GM12878 (cell line): ENCODE measurements around the gene ETV2. TPM values are rescaled to one million over a fixed set of nuclear protein-coding genes. Genes with fewer than 3 reads are reported as not detected.

ENCODE experiments used
- ATAC-seq: fragments of 200-7000 bp; cut with Tn5 transposase; 3 replicates; pipeline ENCODE4 v1.9.1; 2020; ENCODE audit warnings: mild to moderate bottlenecking, moderate library complexity
- BruUV-seq: library from RNA; stranded (reverse); fragments of 400-500 nt; replicated peaks from 2 replicates; lab custom pipeline; 2021; lab: Mats Ljungman, UMichigan
- CTCF ChIA-PET: fragments of 300-600 bp; sonication (Branson Sonifier 250); formaldehyde crosslinking; extraction: SDS; loops from one replicate; lab custom pipeline; 2021; ENCODE audit warnings: inconsistent platforms; lab: Yijun Ruan, JAX
- POLR2A ChIA-PET: fragments of 350-600 bp; formaldehyde crosslinking; extraction: SDS; loops from one replicate; lab custom pipeline; 2021; ENCODE audit warnings: inconsistent platforms; lab: Charles Lee
- RAD21 ChIA-PET: fragments of 300-600 bp; sonication (Branson Sonifier 250); formaldehyde crosslinking; loops from one replicate; lab custom pipeline; 2023; ENCODE audit warnings: antibody characterized with exemption; ENCODE audit not compliant: unreplicated experiment; lab: Charles Lee
- SMC1A ChIA-PET: fragments of 300-600 bp; sonication (Branson Sonifier 250); formaldehyde crosslinking; loops from one replicate; lab custom pipeline; 2023; ENCODE audit not compliant: unreplicated experiment, uncharacterized antibody; lab: Charles Lee
- DNase-seq: peaks from one replicate; pipeline ENCODE4 v3.0.0-alpha.2; 2011; ENCODE audit warnings: low read depth, low spot score
- FAIRE-seq: peaks from 3 replicates; lab custom pipeline; 2011; peaks lifted over from hg19 to GRCh38; lab: Jason Lieb, UNC
- H2AFZ ChIP-seq: 2 replicates; pipeline ENCODE4 v1.6.0; 2011; ENCODE audit warnings: low read depth, low read length, control low read depth; ENCODE audit not compliant: control insufficient read depth
- H3K27ac ChIP-seq: 2 replicates; pipeline ENCODE4 v1.5.1; 2011; ENCODE audit warnings: control low read depth; ENCODE audit not compliant: control insufficient read depth, insufficient read depth
- H3K27me3 ChIP-seq, 2 experiments: replicated peaks in 1 of 2; 2 replicates each; pipeline versions ENCODE4 v1.6.0 to v1.6.1; 2011; ENCODE audit warnings: low read length in 1 of 2; ENCODE audit not compliant: control insufficient read depth in 2 of 2, insufficient read depth in 2 of 2
- H3K36me3 ChIP-seq, 2 experiments: 2 replicates each; pipeline ENCODE4 v1.5.1; 2011; ENCODE audit warnings: low read length in 1 of 2; ENCODE audit not compliant: control insufficient read depth in 2 of 2, insufficient read depth in 2 of 2
- H3K4me1 ChIP-seq: 2 replicates; pipeline ENCODE4 v1.6.1; 2011; ENCODE audit warnings: mild to moderate bottlenecking, low read length, moderate library complexity, mixed read lengths; ENCODE audit not compliant: control insufficient read depth, insufficient read depth
- H3K4me2 ChIP-seq: 2 replicates; pipeline ENCODE4 v1.6.0; 2011; ENCODE audit warnings: control low read depth; ENCODE audit not compliant: control insufficient read depth, insufficient read depth
- H3K4me3 ChIP-seq: fragments of 200-600 bp; sonication (generic); 2 replicates; pipeline ENCODE4 v1.5.1; 2016
- H3K79me2 ChIP-seq: 2 replicates; pipeline ENCODE4 v1.6.0; 2011; ENCODE audit warnings: low read length; ENCODE audit not compliant: control insufficient read depth, insufficient read depth
- H3K9ac ChIP-seq: 2 replicates; pipeline ENCODE4 v1.8.0; 2011; ENCODE audit warnings: low read length, control low read depth, mixed read lengths; ENCODE audit not compliant: control insufficient read depth, insufficient read depth
- H3K9me3 ChIP-seq: replicated peaks from 3 replicates; pipeline ENCODE4 v1.5.1; 2011; ENCODE audit warnings: mild to moderate bottlenecking, low read length; ENCODE audit not compliant: control insufficient read depth, insufficient read depth
- H4K20me1 ChIP-seq: 2 replicates; pipeline ENCODE4 v1.6.0; 2011; ENCODE audit not compliant: control insufficient read depth, insufficient read depth
- BMI1 ChIP-seq: fragments of 450-650 bp; IDR thresholded peaks from 2 replicates; pipeline ENCODE4 v1.6.1; 2016; ENCODE audit warnings: mild to moderate bottlenecking, moderate library complexity, borderline replicate concordance
- CREM ChIP-seq: IDR thresholded peaks from 2 replicates; pipeline ENCODE4 v1.6.1; 2014; ENCODE audit warnings: antibody characterized with exemption, low read depth
- DPF2 ChIP-seq: fragments of 450-650 bp; IDR thresholded peaks from 2 replicates; pipeline ENCODE4 v1.6.1; 2017; ENCODE audit warnings: mild to moderate bottlenecking
- ESRRA ChIP-seq: IDR thresholded peaks from 2 replicates; pipeline ENCODE4 v1.6.1; 2012; ENCODE audit warnings: mild to moderate bottlenecking, low read length, improper control_type of control experiment
- FOXK2 ChIP-seq: fragments of 450-650 bp; IDR thresholded peaks from 2 replicates; pipeline ENCODE4 v1.6.1; 2017; ENCODE audit warnings: mild to moderate bottlenecking, moderate library complexity
- JUND ChIP-seq: IDR thresholded peaks from 2 replicates; pipeline ENCODE4 v1.6.1; 2012; ENCODE audit warnings: low read depth, mild to moderate bottlenecking, low read length, improper control_type of control experiment, moderate library complexity
- MYB ChIP-seq: fragments of 150-350 bp; IDR thresholded peaks from 2 replicates; pipeline ENCODE4 v1.6.1; 2014; ENCODE audit warnings: mild to moderate bottlenecking, low read depth, low read length, borderline replicate concordance
- NBN ChIP-seq: fragments of 450-650 bp; IDR thresholded peaks from 2 replicates; pipeline ENCODE4 v1.6.1; 2016
- POLR2AphosphoS2 ChIP-seq: IDR thresholded peaks from 2 replicates; pipeline ENCODE4 v1.6.1; 2011; ENCODE audit warnings: low read depth, mild to moderate bottlenecking, low read length, improper control_type of control experiment, moderate library complexity
- POLR2AphosphoS5 ChIP-seq: IDR thresholded peaks from 2 replicates; pipeline ENCODE4 v1.6.1; 2011; ENCODE audit warnings: mild to moderate bottlenecking, low read length, inconsistent platforms
- SIN3A ChIP-seq: IDR thresholded peaks from 2 replicates; pipeline ENCODE4 v1.6.1; 2012; ENCODE audit warnings: low read depth, low read length, improper control_type of control experiment
- SP1 ChIP-seq: IDR thresholded peaks from one replicate; pipeline ENCODE4 v1.6.1; 2011; ENCODE audit warnings: low read depth, low read length
- SRF ChIP-seq, 2 experiments: IDR thresholded peaks; 2 replicates each; pipeline ENCODE4 v1.6.1; 2011; ENCODE audit warnings: low read depth in 2 of 2, low read length in 2 of 2, mild to moderate bottlenecking in 1 of 2, moderate library complexity in 1 of 2
- STAT3 ChIP-seq: IDR thresholded peaks from 2 replicates; pipeline ENCODE4 v1.6.1; 2011; ENCODE audit warnings: low read depth, low read length, improper control_type of control experiment
- ZZZ3 ChIP-seq: IDR thresholded peaks from 2 replicates; pipeline ENCODE4 v1.6.1; 2011; ENCODE audit warnings: low read depth; ENCODE audit not compliant: control insufficient read depth, insufficient read length
- WGBS: methylation state at CpG from one replicate; pipeline ENCODE4 v1.1.6; 2016; ENCODE audit warnings: low lambda C conversion rate; ENCODE audit not compliant: insufficient replicate concordance, insufficient coverage; ENCODE audit errors: missing lambda C conversion rate; 5-methylcytosine and 5-hydroxymethylcytosine counted together
- in situ Hi-C: fragments of 300-500 bp; cut with MboI; formaldehyde crosslinking; loops from 9 replicates; pipeline ENCODE4 v1.14.3; 2018; ENCODE audit warnings: mixed read lengths
- intact Hi-C: fragments of 100-400 bp; cut with micrococcal nuclease; formaldehyde crosslinking; loops from one replicate; pipeline ENCODE4 v1.14.2; 2022; ENCODE audit not compliant: unreplicated experiment
- polyA plus RNA-seq, 11 experiments: library from polyadenylated mRNA; depleted of rRNA in 4 of 11; unstranded in 6 of 11; stranded (reverse) in 5 of 11; fragments of >200 nt; fragmentation: Nextera tagmentation in 4 of 11; fragmentation: Illumina TruSeq in 1 of 11; extraction: Ambion mirVana in 4 of 11; extraction: Trizol in 1 of 11; gene quantifications; 1 replicate in 1 of 11; 2 replicates in 10 of 11; pipeline versions ENCODE4 v1.2.1 to v1.2.3, GENCODE V29; 2011 to 2016; ENCODE audit warnings: inconsistent platforms in 2 of 11, missing spikeins in 2 of 11, low read depth in 1 of 11
- total RNA-seq, 4 experiments: library from RNA; depleted of rRNA in 3 of 4; stranded (reverse); fragments of >200 nt in 3 of 4; fragmentation: Illumina TruSeq in 1 of 4; extraction: Trizol in 1 of 4; gene quantifications; 2 replicates each; pipeline versions ENCODE4 v1.2.1 to v1.2.3, GENCODE V29; 2013 to 2021
- TF ChIP-seq, protein P1 (sequence below): fragments of 450-650 bp; formaldehyde crosslinking; IDR thresholded peaks from 2 replicates; pipeline ENCODE4 v1.4.0; 2020; ENCODE audit warnings: mild to moderate bottlenecking, moderate library complexity
- TF ChIP-seq, protein P2 (sequence below): fragments of 450-650 bp; IDR thresholded peaks from 2 replicates; pipeline ENCODE4 v1.6.1; 2018; ENCODE audit warnings: mild to moderate bottlenecking, low read depth, moderate library complexity; ENCODE audit not compliant: partially characterized antibody
- TF ChIP-seq, protein P3 (sequence below): IDR thresholded peaks from 2 replicates; pipeline ENCODE4 v1.6.1; 2011; ENCODE audit warnings: low read depth, mild to moderate bottlenecking, low read length, moderate library complexity, borderline replicate concordance; ENCODE audit errors: extremely low read depth

ETV2 gene
- total and polyA plus RNA-seq, 10 of the 15 experiments (the other 5 are each of a cell fraction or from before 2014, with no cell fraction given) = 0.10 to 1.4 (median 0.54) TPM; not detected in 1

DNA sequence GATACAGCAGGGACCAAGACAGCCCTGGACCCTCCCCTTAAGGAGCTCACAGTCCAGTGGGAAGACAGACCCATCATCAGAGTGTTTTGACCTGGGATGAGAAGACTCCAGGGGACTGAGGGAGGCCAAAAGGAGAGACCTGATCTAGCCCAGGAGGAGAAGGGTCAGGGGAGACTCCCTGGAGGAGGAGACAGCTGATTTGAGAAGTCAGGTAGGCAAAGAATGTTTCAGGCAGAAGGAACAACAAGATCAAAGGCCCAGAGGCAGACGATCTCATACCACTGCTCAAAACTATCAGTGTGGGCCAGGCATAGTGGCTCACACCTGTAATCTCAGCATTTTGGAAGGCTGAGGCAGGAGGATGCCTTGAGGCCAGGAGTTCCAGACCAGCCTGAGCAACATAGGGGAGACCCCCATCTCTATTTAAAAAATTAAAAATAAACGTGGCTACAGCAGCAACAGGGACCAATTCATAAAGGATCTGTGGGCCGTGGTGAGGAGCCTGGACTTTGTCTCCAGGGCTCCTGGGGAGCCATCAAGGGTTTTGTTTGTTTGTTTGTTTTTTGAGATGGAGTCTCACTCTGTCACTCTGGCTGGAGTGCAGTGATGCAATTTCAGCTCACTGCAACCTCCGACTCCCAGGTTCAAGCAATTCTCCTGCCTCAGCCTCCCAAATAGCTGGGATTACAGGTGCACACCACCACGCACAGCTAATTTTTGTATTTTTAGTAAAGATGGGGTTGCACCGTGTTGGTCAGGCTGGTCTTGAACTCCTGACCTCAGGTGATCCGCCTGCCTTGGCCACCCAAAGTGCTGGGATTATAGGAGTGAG is 4.4 kb downstream of the ETV2 start:
- H3K9me3 ChIP-seq = no peaks in the 10 kb centered on the region
- SMC1A ChIA-PET = interaction anchor here (1.4 to 1.9 kb wide), 2 partner anchors 9 to 97 kb away, joined by 5 to 10 read pairs; no protein-coding TSS in a partner anchor
- no peak for TF ChIP-seq POLR2AphosphoS2
- no peak for TF ChIP-seq NBN
- TF ChIP-seq SIN3A = no peak
- TF ChIP-seq JUND = no peak
- no peak for TF ChIP-seq CREM
- TF ChIP-seq BMI1 = no peak
- TF ChIP-seq STAT3 = no peak
- TF ChIP-seq, protein P1, sequence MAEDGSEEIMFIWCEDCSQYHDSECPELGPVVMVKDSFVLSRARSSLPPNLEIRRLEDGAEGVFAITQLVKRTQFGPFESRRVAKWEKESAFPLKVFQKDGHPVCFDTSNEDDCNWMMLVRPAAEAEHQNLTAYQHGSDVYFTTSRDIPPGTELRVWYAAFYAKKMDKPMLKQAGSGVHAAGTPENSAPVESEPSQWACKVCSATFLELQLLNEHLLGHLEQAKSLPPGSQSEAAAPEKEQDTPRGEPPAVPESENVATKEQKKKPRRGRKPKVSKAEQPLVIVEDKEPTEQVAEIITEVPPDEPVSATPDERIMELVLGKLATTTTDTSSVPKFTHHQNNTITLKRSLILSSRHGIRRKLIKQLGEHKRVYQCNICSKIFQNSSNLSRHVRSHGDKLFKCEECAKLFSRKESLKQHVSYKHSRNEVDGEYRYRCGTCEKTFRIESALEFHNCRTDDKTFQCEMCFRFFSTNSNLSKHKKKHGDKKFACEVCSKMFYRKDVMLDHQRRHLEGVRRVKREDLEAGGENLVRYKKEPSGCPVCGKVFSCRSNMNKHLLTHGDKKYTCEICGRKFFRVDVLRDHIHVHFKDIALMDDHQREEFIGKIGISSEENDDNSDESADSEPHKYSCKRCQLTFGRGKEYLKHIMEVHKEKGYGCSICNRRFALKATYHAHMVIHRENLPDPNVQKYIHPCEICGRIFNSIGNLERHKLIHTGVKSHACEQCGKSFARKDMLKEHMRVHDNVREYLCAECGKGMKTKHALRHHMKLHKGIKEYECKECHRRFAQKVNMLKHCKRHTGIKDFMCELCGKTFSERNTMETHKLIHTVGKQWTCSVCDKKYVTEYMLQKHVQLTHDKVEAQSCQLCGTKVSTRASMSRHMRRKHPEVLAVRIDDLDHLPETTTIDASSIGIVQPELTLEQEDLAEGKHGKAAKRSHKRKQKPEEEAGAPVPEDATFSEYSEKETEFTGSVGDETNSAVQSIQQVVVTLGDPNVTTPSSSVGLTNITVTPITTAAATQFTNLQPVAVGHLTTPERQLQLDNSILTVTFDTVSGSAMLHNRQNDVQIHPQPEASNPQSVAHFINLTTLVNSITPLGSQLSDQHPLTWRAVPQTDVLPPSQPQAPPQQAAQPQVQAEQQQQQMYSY = no peak
- no peak for TF ChIP-seq SP1
- no peak for TF ChIP-seq POLR2AphosphoS5
- no peak for TF ChIP-seq DPF2
- TF ChIP-seq, protein P2, sequence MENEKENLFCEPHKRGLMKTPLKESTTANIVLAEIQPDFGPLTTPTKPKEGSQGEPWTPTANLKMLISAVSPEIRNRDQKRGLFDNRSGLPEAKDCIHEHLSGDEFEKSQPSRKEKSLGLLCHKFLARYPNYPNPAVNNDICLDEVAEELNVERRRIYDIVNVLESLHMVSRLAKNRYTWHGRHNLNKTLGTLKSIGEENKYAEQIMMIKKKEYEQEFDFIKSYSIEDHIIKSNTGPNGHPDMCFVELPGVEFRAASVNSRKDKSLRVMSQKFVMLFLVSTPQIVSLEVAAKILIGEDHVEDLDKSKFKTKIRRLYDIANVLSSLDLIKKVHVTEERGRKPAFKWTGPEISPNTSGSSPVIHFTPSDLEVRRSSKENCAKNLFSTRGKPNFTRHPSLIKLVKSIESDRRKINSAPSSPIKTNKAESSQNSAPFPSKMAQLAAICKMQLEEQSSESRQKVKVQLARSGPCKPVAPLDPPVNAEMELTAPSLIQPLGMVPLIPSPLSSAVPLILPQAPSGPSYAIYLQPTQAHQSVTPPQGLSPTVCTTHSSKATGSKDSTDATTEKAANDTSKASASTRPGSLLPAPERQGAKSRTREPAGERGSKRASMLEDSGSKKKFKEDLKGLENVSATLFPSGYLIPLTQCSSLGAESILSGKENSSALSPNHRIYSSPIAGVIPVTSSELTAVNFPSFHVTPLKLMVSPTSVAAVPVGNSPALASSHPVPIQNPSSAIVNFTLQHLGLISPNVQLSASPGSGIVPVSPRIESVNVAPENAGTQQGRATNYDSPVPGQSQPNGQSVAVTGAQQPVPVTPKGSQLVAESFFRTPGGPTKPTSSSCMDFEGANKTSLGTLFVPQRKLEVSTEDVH = no peak
- no peak for TF ChIP-seq ZZZ3
- TF ChIP-seq ESRRA = no peak
- TF ChIP-seq MYB = no peak
- no peak for TF ChIP-seq FOXK2
- TF ChIP-seq, protein P3, sequence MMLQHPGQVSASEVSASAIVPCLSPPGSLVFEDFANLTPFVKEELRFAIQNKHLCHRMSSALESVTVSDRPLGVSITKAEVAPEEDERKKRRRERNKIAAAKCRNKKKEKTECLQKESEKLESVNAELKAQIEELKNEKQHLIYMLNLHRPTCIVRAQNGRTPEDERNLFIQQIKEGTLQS = no peak
- no peak for TF ChIP-seq SRF (IDR thresholded peaks at IDR 0.05; ENCODE audit: low read depth in 2 of 2, low read length in 2 of 2)
- CTCF ChIA-PET = interaction anchor here (0.9 kb wide), 1 partner anchor 98 kb away, joined by 3 read pairs; no protein-coding TSS in a partner anchor
- BruUV-seq = no TSS peak
- no peaks in the 10 kb centered on the region; a peak in 2 of 4 replicates for H3K36me3 ChIP-seq
- H3K27ac ChIP-seq = no peak overlapping the region
- H3K4me3 ChIP-seq = no peak overlapping the region
- peaks cover 25% of the 10 kb centered on the region for H3K79me2 ChIP-seq
- no peak for DNase-seq
- no peak for ATAC-seq
- H3K27me3 ChIP-seq = no peaks in the 10 kb centered on the region
- POLR2A ChIA-PET = interaction anchor here (3.5 kb wide), 1 partner anchor 34 kb away, joined by 30 read pairs; the partner anchor contains the start of gene HAUS5
- H4K20me1 ChIP-seq = no peaks in the 10 kb centered on the region; the same call in 1 of the 2 replicates
- peaks cover 30% of the 10 kb centered on the region for H3K4me1 ChIP-seq
- no peak overlapping the region for H3K9ac ChIP-seq
- WGBS = 64% methylated on average over 7 of the region's 7 CpGs
- no peak for FAIRE-seq
- H3K4me2 ChIP-seq = no peak overlapping the region
- intact Hi-C loops = no loop called here
- no peak overlapping the region for H2AFZ ChIP-seq
- in situ Hi-C loops = no loop called here
- RAD21 ChIA-PET = interaction anchor here (1.2 kb wide), 1 partner anchor 28 kb away, joined by 3 read pairs; no protein-coding TSS in a partner anchor
